IMR-90 (cell line): ENCODE results near the gene FAM83E.

Source experiments
- BHLHE40 ChIP-seq: fragments of 150-350 bp; IDR thresholded peaks from 2 replicates; pipeline ENCODE4 v1.6.1; 2016; ENCODE audit warnings: mild to moderate bottlenecking, low read depth, low read length
- CEBPB ChIP-seq: IDR thresholded peaks from 2 replicates; pipeline ENCODE4 v1.6.1; 2012; ENCODE audit warnings: low read depth, low read length, improper control_type of control experiment
- CTCF ChIP-seq: conservative IDR thresholded peaks from 2 replicates; pipeline ENCODE4 v1.5.1; 2012; ENCODE audit warnings: mild to moderate bottlenecking, low read depth, low read length, improper control_type of control experiment
- ELK1 ChIP-seq: fragments of 150-350 bp; IDR thresholded peaks from 2 replicates; pipeline ENCODE4 v1.6.1; 2016; ENCODE audit warnings: low read depth, mild to moderate bottlenecking, low read length, moderate library complexity, borderline replicate concordance
- MAFK ChIP-seq: IDR thresholded peaks from 2 replicates; pipeline ENCODE4 v1.6.1; 2012; ENCODE audit warnings: low read depth, low read length, improper control_type of control experiment
- MXI1 ChIP-seq: IDR thresholded peaks from 2 replicates; pipeline ENCODE4 v1.6.1; 2012; ENCODE audit warnings: low read depth, mild to moderate bottlenecking, low read length, moderate library complexity, borderline replicate concordance
- POLR2A ChIP-seq: IDR thresholded peaks from 2 replicates; pipeline ENCODE4 v1.6.1; 2012; ENCODE audit warnings: mild to moderate bottlenecking, low read depth, low read length
- RFX5 ChIP-seq: IDR thresholded peaks from 2 replicates; pipeline ENCODE4 v1.8.0; 2012; ENCODE audit warnings: low read depth, mild to moderate bottlenecking, low read length, moderate library complexity
- SMC3 ChIP-seq: fragments of 150-350 bp; IDR thresholded peaks from 2 replicates; pipeline ENCODE4 v1.6.1; 2016; ENCODE audit warnings: low read depth, mild to moderate bottlenecking, antibody characterized with exemption, low read length, moderate library complexity
- USF2 ChIP-seq: fragments of 150-350 bp; IDR thresholded peaks from 2 replicates; pipeline ENCODE4 v1.6.1; 2017; ENCODE audit warnings: mild to moderate bottlenecking, antibody characterized with exemption, low read length, low read depth

- TF ChIP-seq CEBPB (no peak), CTCF (no peak), POLR2A (no peak), MXI1 (no peak), SMC3 (no peak), RFX5 (no peak), USF2 (no peak), ELK1 (no peak), BHLHE40 (no peak), MAFK (no peak)
Observed at GRCh38 chr19:48646722-48647216, 31.9 kb upstream of the FAM83E start.
